HG02885 (cell line): ENCODE measurements around the gene HS3ST6.
"Not testable (repeated sequence)": the region's sequence is repeated elsewhere in the genome, so short reads cannot be mapped to it uniquely, and the experiment has no call there.

ENCODE experiments used
- ATAC-seq: cut with Tn5 transposase; IDR thresholded peaks from one replicate; pipeline ENCODE4 v1.9.1; 2021; ENCODE audit warnings: mild to moderate bottlenecking; ENCODE audit not compliant: unreplicated experiment, poor library complexity

The HS3ST6 gene

GRCh38 chr16:1884155-1884760 lies 34.0 kb downstream of the HS3ST6 start:
- ATAC-seq = no peak

- not testable (repeated sequence) for ATAC-seq
Observed at GRCh38 chr16:1881172-1881571, 37.0 kb downstream of the HS3ST6 start.

GRCh38 chr16:1879477-1879876 lies 38.7 kb downstream of the HS3ST6 start:
- no peak for ATAC-seq

- ATAC-seq = no peak
Observed at GRCh38 chr16:1878256-1878655, 40.0 kb downstream of the HS3ST6 start.

- ATAC-seq = no peak
Observed at GRCh38 chr16:1877804-1878203, 40.4 kb downstream of the HS3ST6 start.

GRCh38 chr16:1877089-1877488 lies 41.1 kb downstream of the HS3ST6 start:
- no peak for ATAC-seq

GRCh38 chr16:1876468-1876867 lies 41.7 kb downstream of the HS3ST6 start:
- ATAC-seq = no peak

GRCh38 chr16:1876066-1876465 lies 42.1 kb downstream of the HS3ST6 start:
- ATAC-seq = not testable (repeated sequence)

- ATAC-seq = no peak
Observed at GRCh38 chr16:1874854-1875253, 43.4 kb downstream of the HS3ST6 start.

- ATAC-seq = no peak
Observed at GRCh38 chr16:1871974-1872635, 46.1 kb downstream of the HS3ST6 start, which contains the start of gene MEIOB. MEIOB (minus strand) TSS chr16:1872164; CDS start chr16:1868175, 3,989 bp downstream.

- no peak for ATAC-seq
Observed at GRCh38 chr16:1870365-1871082, 47.7 kb downstream of the HS3ST6 start.

GRCh38 chr16:1865902-1866690 lies 52.1 kb downstream of the HS3ST6 start:
- ATAC-seq = no peak

GRCh38 chr16:1863681-1864460 lies 54.3 kb downstream of the HS3ST6 start:
- ATAC-seq = no peak

GRCh38 chr16:1862394-1862793 lies 55.8 kb downstream of the HS3ST6 start:
- ATAC-seq = no peak

GRCh38 chr16:1861730-1862129 lies 56.5 kb downstream of the HS3ST6 start:
- ATAC-seq = no peak
